Measurements from ENCODE around the gene ARHGAP28.

ARHGAP28 gene

DNA sequence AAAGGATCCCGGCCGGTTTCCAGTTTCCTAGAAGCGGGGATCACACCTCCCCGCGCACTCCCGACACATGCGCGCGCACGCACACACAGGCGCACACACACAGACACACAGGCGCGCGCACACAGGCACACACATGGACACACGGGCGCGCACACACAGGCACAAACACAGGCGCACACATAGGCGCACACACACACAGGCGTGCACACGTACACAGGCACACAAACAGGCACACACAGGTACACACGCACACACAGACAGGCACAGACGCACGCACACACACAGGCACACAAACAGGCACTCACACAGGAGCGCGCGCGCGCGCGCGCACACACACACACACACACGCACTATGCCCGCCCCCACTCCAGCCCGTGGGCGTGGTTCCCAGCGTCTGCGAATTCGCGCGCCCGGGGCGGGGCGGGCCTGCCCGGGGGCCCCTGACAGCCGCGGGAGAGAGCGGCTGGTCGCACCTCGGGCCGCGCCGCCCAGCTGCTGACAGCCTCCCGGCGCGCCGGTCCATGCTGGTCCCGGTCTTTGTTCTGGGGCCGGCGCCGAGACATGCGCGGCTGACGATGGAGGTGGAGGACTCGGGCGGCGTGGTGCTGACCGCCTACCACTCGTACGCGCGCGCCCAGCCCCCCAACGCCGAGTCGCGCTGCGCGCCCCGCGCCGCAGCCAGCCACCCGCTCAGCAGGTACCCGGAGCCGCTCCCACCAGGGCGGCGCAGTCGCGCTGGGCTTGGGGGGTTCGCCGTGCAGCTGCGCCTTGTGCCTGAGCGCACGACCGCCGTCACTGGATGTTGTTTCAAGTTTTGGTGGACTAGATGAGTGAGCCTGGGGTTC, at the start of gene ARHGAP28:
TSS of gene ARHGAP28 (plus strand) at position 470 of the 845 bp plus-strand sequence. CDS start at position 576, 106 bp downstream.
- no peak for DNase-seq (ENCODE audit: low read depth)

DNA sequence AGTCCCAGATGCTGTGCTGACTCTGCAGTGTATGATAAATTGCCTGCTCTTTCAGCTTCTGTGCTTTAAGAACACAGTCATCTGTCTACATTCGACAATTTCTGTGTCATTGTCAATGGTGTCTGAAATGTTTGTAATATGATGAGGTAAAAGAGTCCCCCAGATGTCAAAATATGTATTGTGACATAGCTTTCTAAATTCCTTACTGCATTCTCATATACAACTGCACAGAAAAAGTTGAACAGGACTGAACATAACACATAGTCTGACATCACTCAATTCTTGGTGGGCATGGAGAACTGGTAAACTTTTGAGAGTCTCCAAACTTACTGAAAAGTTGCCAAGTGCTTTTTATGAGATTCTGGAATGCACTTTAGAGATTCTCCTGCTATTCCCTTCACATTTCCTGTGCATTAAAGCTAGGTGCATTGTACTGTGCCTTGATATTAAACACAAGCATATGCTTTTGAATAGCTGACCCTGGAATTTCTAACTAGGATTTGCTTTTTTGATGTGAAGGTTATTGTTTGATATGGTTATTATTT, 48.1 kb upstream of the ARHGAP28 start:
- DNase-seq (ENCODE audit: low read depth) = no peak

DNA sequence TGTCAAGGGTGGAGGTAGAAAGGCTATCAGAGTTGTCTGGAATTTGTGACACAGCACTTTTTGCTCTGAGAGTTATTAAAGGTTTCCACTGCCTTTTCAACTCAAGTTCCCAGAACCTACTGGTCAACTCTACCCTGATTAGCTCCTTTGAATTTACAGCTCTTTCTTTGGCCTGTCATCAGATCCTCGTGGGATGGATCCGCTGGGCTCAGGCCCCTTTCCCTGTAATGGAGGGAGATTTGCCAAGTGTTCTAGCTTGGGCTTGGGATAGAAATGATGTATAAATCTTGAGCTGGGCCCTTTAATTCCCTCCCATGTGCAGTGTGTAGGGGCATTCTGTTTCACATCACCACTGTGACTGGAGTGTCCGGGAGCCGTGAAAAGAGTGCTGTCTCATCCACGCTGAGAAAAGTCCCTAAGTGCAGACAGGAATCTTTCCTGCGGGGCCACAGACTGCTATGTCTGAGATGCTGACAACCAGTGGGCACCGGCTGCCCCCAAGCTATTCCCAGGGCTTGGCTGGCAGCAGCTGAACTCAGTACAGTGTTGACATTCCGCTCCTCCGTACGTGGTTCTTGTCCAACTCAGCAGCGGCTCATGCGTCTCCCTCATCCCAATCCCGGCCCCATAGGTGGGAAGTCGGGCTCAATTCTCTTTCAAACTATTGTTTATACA, 46.9 kb upstream of the ARHGAP28 start:
- DNase-seq (ENCODE audit: low read depth) = no peak

- no peak for DNase-seq (ENCODE audit: low read depth)
Measured at GRCh38 chr18:6683112-6683876, 46.2 kb upstream of the ARHGAP28 start.

- DNase-seq (ENCODE audit: low read depth) = no peak
Measured at GRCh38 chr18:6687676-6688075, 41.8 kb upstream of the ARHGAP28 start.

- DNase-seq (ENCODE audit: low read depth) = no peak
Measured at GRCh38 chr18:6708890-6709289, 20.6 kb upstream of the ARHGAP28 start.

DNA sequence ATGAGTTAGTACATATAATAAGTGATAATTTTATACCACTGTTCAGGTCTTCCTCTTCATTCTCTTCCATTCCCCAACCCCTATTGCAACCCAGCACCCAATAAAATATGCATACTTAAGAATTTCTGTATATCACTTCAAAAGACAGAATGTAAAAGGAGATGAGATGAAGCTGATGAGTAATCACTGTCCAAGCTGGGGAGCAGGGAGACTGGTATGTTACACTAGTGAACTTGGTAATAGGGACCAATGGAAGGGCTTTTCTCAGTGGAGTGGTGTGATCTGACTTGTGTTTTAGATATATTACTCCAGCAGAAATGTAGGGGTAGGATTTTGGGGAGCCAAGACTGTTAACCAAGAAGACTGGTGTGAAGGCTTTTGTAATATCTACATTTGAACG, 18.0 kb upstream of the ARHGAP28 start:
- no peak for DNase-seq (ENCODE audit: low read depth)

GRCh38 chr18:6712401-6712800, 17.1 kb upstream of the ARHGAP28 start:
- DNase-seq (ENCODE audit: low read depth) = no peak

DNA sequence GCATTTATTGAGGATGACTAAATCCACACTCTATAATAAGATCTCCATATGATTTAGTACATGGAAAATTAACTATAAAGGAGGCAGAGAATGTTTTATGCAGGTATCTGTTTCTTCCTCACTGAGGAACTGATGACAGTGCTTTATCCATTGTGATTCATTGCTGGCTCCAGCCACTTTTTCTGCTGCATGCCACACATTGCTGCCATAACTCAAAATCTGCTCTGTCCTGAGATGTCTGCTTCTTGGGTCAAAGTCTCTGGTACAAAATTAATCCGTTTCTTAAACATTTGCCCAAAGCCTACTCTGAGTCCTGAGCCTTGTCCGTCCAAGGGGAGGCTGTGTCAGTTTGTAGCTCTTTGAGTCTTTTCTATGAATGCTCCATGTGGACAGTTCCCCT, 15.5 kb upstream of the ARHGAP28 start:
- DNase-seq (ENCODE audit: low read depth) = no peak

DNA sequence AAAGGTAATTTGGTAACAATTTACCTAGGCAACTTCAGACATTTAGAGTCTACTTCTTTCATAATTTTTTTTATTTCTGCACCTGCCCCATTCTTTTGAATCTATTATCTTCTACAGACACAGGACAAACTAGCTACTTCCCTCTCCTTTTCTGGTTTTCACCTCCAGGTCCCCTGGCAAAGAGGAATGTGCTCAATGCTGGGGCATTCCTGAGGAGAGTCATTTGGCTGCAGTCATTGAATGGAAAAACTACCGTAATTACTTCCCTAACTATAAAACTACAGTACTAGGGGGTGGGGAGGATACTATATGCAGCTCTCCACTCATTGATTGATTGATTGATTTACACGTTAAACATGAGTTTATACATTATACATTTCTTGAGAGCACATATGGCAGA, 11.2 kb upstream of the ARHGAP28 start:
- no peak for DNase-seq (ENCODE audit: low read depth)

- DNase-seq (ENCODE audit: low read depth) = no peak
Measured at GRCh38 chr18:6719098-6719846, 10.2 kb upstream of the ARHGAP28 start.

- no peak for DNase-seq (ENCODE audit: low read depth)
Measured at GRCh38 chr18:6719910-6720683, 9.4 kb upstream of the ARHGAP28 start.

DNA sequence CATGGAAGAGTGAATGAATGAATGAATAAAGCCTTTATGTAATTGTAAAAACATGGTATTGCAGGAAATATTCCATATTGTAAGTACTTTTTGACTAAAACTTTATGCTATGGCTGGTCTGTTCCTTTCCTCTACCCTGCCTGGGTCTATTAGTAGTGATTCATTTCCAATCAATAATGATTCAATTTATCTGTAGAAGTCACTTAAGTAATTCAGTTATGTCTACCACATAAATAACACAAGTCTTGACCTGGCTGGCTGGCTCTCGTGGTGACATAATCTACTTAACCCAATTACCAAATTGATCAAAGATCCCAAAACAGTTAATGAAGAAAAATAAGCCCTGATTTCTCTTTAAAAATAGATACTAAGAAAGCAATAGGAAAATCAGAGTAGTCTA, 7.8 kb upstream of the ARHGAP28 start:
- no peak for DNase-seq (ENCODE audit: low read depth)

DNA sequence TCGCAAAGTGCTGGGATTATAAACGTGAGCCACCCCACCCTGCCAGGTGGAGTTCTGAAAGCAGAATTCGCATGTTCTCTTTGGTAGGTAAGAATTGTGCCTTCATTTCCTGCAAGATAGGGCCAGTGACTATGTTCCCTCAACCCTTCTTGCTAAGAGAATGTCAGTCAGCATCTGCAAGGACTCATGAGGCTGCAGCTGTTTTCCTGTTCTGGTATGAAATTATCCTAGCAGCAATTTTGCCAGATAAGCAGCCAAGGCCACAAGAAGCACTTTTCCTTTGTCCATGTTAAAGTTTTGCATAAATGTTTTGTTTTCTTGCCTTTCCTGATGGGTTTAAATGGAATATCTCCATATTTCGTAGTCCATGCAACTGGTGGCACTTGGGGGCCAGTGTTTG, 6.8 kb upstream of the ARHGAP28 start:
- no peak for DNase-seq (ENCODE audit: low read depth)

DNA sequence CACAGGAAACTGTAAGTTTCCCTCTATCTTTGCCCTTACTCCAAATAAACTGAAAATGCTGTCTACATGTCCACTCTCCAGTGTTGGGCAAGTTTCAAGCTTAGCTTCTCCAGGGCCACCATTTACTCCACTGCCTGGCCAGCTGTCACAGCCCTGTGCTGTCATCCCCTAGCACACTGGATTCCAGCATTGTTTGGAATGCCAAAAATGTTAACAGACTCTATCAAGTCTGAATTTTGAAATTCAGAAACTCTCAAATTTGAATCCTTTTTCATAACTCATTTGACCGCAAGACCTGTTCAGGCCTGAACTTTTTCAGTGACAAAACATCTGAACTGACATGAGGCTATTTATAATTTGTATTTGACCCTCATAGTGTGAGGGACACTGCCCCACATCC, 5.2 kb upstream of the ARHGAP28 start:
- no peak for DNase-seq (ENCODE audit: low read depth)

DNA sequence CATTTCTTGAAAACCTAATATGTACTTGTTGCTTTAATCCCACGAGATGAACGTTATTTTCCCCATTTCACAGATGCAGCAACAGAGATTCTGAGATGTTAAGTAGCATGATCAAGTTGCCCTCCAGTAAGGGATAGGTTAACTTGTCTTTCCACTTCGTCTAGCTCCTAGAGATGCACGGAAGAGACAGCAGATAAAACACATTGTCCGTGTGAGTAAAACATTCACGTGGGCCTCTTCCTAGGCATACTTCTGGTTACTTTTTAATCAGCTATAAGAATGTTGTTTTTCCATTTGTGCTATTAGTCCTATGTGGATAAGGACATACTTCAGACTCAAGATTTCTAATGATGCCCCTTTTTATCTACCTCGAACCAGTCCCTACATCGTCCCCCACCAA, 1.2 kb upstream of the ARHGAP28 start:
- DNase-seq (ENCODE audit: low read depth) = no peak

GRCh38 chr18:6728809-6729246, 688 bp upstream of the ARHGAP28 start:
- DNase-seq (ENCODE audit: low read depth) = no peak

GRCh38 chr18:6730416-6731221, 1.1 kb downstream of the ARHGAP28 start:
- no peak for DNase-seq (ENCODE audit: low read depth)

- DNase-seq (ENCODE audit: low read depth) = no peak
Measured at GRCh38 chr18:6731222-6731596, 1.7 kb downstream of the ARHGAP28 start.

- no peak for DNase-seq (ENCODE audit: low read depth)
Measured at GRCh38 chr18:6732952-6733351, 3.4 kb downstream of the ARHGAP28 start.

All from activated T-helper 1 cell treated with Interleukin-2 at 50 U/mL for 16 hours (primary cell).